ENCODE results near the gene NPC1L1.

DNA sequence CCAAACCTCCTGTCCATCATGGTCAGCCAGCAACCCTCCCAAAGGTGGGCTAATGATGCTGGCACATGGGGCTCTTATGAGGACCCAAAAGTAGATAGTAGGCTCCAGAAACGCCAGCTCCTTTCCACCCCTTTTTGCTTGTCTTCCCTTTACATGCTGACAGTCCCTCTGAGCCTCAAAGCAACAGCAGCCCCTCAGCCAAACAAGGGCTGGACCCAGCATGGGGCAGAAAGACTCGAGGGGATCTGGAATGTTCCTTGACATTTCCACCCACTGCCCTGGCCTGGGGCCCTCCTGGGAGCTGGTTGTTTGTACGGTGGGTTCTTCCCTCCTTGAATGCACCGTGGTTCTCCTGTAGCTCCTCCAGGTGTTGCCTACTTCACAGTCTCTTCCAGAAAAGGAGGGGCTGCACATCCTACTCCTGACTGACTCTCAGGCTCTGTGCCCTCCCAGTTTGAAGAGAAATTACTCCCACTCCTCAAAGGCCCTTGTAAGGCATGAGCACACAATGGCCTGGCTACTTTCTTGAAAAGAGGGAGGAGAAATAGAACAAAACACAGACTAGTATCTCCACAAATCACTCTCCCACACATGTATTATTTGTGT is 29.2 kb downstream of the NPC1L1 start:
- TF ChIP-seq, protein P1, sequence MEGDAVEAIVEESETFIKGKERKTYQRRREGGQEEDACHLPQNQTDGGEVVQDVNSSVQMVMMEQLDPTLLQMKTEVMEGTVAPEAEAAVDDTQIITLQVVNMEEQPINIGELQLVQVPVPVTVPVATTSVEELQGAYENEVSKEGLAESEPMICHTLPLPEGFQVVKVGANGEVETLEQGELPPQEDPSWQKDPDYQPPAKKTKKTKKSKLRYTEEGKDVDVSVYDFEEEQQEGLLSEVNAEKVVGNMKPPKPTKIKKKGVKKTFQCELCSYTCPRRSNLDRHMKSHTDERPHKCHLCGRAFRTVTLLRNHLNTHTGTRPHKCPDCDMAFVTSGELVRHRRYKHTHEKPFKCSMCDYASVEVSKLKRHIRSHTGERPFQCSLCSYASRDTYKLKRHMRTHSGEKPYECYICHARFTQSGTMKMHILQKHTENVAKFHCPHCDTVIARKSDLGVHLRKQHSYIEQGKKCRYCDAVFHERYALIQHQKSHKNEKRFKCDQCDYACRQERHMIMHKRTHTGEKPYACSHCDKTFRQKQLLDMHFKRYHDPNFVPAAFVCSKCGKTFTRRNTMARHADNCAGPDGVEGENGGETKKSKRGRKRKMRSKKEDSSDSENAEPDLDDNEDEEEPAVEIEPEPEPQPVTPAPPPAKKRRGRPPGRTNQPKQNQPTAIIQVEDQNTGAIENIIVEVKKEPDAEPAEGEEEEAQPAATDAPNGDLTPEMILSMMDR (optimal IDR thresholded peaks at IDR 0.05 in 1 of 3, IDR thresholded peaks at IDR 0.05 in 1 of 3, conservative IDR thresholded peaks at IDR 0.05 in 1 of 3; ENCODE audit: extremely low read depth in 1 of 3, insufficient read depth in 2 of 3, low read length in 3 of 3) = no peak
- TF ChIP-seq EZH2 (IDR thresholded peaks at IDR 0.05; ENCODE audit: low read length) = no peak

Measured in keratinocyte (primary cell).